ENCODE measurements around the gene CCT3. TPM values are rescaled to one million over a fixed set of nuclear protein-coding genes. Genes with fewer than 3 reads are reported as not detected.
A peak's percentile ranks its signal among the peaks of the same experiment; 100 is the strongest.

The CCT3 gene
- total RNA-seq, 3 donors from 2014 or later (not counting 1 experiment from before 2014, with no cell fraction given): 70.3 to 87.5 (median 79.8) TPM

DNA sequence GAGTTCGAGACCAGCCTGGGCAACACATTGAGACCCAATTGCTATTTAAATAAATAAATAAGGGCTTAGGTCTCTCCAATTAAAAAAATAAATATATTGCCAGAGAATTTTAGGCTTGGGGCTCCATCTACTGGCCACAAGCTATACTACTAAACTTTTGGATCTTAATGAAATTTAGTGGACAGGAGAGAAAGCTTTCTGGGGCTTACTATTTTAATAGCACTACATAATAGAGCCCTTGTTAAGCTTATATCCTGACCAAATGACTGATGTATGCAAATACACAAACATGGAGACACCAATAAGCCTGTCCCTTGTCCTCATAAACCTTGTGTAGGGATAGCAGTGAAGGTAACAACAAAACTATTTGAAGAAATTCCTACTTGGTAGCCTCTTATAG is 18.4 kb downstream of the CCT3 start:
- H3K4me1 ChIP-seq (ENCODE audit: control insufficient read depth, insufficient read depth, low read length): no peaks in the 10 kb centered on the region
- no peak overlapping the region for H3K27ac ChIP-seq (ENCODE audit: low read length)
- H3K27me3 ChIP-seq (ENCODE audit: control insufficient read depth, insufficient read depth, low read length): no peaks in the 10 kb centered on the region
- H3K4me3 Mint-ChIP-seq: no peak overlapping the region
- no peaks in the 10 kb centered on the region for H3K27me3 Mint-ChIP-seq (ENCODE audit: low read depth in 2 of 2)
- H3K4me3 ChIP-seq (ENCODE audit: low read length): no peak overlapping the region
- TF ChIP-seq, protein P1, sequence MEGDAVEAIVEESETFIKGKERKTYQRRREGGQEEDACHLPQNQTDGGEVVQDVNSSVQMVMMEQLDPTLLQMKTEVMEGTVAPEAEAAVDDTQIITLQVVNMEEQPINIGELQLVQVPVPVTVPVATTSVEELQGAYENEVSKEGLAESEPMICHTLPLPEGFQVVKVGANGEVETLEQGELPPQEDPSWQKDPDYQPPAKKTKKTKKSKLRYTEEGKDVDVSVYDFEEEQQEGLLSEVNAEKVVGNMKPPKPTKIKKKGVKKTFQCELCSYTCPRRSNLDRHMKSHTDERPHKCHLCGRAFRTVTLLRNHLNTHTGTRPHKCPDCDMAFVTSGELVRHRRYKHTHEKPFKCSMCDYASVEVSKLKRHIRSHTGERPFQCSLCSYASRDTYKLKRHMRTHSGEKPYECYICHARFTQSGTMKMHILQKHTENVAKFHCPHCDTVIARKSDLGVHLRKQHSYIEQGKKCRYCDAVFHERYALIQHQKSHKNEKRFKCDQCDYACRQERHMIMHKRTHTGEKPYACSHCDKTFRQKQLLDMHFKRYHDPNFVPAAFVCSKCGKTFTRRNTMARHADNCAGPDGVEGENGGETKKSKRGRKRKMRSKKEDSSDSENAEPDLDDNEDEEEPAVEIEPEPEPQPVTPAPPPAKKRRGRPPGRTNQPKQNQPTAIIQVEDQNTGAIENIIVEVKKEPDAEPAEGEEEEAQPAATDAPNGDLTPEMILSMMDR (IDR thresholded peaks at IDR 0.05): peak; percentile 58
- no peaks in the 10 kb centered on the region for H3K9me3 Mint-ChIP-seq
- intact Hi-C loops (cut with micrococcal nuclease): loop anchor here (5.0 kb wide), 1 partner anchor 172 kb away; no protein-coding TSS in a partner anchor
- H3K27ac Mint-ChIP-seq: no peak overlapping the region
- ATAC-seq: peak in 1 of 3 donors; percentile 24
- H3K36me3 ChIP-seq (ENCODE audit: control insufficient read depth, insufficient read depth, low read length): peaks cover 79% of the 10 kb centered on the region
- no CpG with 5 or more reads among the region's 1 CpG for WGBS (ENCODE audit: insufficient coverage)
- peaks cover 13% of the 10 kb centered on the region for H3K36me3 Mint-ChIP-seq
- H3K4me1 Mint-ChIP-seq: no peaks in the 10 kb centered on the region
- DNase-seq: peak in 1 of 2 donors; percentile 56
- H3K9me3 ChIP-seq (ENCODE audit: control insufficient read depth, insufficient read depth, low read length): no peaks in the 10 kb centered on the region

DNA sequence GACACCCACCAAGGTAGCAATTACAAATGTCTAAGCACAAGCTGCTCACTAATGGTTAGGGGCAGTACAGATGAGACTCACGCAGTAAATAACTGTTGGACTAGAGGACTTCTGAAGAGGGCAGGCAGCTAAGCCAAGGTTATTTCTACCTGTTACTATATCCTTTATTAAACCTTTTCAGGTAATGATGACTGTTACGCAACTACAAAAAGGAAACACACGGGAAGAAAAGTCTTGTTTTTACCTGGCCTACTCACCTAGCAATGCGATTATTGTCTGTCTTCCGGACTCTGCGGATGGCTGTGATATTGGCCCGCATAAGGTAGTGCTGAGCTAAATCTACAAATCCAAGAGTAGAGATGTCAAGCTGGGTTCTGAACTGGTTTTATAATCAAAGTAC is 21.2 kb downstream of the CCT3 start:
- Histone ChIP-seq H3K27ac (ENCODE audit: low read length) (no peak overlapping the region), H3K27me3 (ENCODE audit: control insufficient read depth, insufficient read depth, low read length) (no peaks in the 10 kb centered on the region), H3K36me3 (ENCODE audit: control insufficient read depth, insufficient read depth, low read length) (peaks cover 73% of the 10 kb centered on the region), H3K4me1 (ENCODE audit: control insufficient read depth, insufficient read depth, low read length) (no peaks in the 10 kb centered on the region), H3K4me3 (ENCODE audit: low read length) (no peak overlapping the region), H3K9me3 (ENCODE audit: control insufficient read depth, insufficient read depth, low read length) (no peaks in the 10 kb centered on the region)
- H3K9me3 Mint-ChIP-seq: no peaks in the 10 kb centered on the region
- no peak overlapping the region for H3K27ac Mint-ChIP-seq
- DNase-seq (no peak), ATAC-seq (no peak)
- intact Hi-C loops (cut with micrococcal nuclease): loop anchor here (5.0 kb wide), 1 partner anchor 170 kb away; no protein-coding TSS in a partner anchor
- H3K4me3 Mint-ChIP-seq: no peak overlapping the region
- WGBS (ENCODE audit: insufficient coverage): 95% methylated on average over 7 of the region's 7 CpGs
- H3K36me3 Mint-ChIP-seq: peaks cover 8% of the 10 kb centered on the region
- H3K27me3 Mint-ChIP-seq (ENCODE audit: low read depth in 2 of 2): no peaks in the 10 kb centered on the region
- TF ChIP-seq, protein P1 (IDR thresholded peaks at IDR 0.05): no peak
- no peaks in the 10 kb centered on the region for H3K4me1 Mint-ChIP-seq

DNA sequence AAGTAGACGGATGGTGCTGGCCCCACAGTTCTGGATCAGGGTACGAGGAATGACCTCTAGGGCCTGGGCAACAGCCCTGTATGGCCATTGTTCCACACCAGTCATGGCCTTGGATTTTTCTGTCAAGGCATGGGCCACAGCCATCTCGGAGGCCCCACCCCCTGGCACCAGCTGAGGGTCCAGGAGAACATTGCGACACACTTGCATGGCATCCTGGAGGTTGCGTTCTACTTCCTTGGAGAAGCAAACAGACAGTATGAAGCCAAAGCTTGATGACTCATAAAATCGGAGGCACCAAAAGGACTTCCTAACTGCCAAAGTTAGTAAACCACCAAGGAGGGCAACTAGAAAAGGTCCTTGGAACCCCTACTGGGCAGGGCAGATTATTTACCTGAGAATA is 27.1 kb downstream of the CCT3 start:
- Mint-ChIP-seq H3K9me3 (no peaks in the 10 kb centered on the region), H3K4me3 (no peak overlapping the region), H3K36me3 (peaks cover 14% of the 10 kb centered on the region), H3K27ac (no peak overlapping the region), H3K4me1 (no peaks in the 10 kb centered on the region), H3K27me3 (ENCODE audit: low read depth in 2 of 2) (no peaks in the 10 kb centered on the region)
- Histone ChIP-seq H3K4me3 (ENCODE audit: low read length) (no peak overlapping the region), H3K36me3 (ENCODE audit: control insufficient read depth, insufficient read depth, low read length) (peaks cover 62% of the 10 kb centered on the region), H3K9me3 (ENCODE audit: control insufficient read depth, insufficient read depth, low read length) (no peaks in the 10 kb centered on the region), H3K27me3 (ENCODE audit: control insufficient read depth, insufficient read depth, low read length) (no peaks in the 10 kb centered on the region), H3K27ac (ENCODE audit: low read length) (no peak overlapping the region), H3K4me1 (ENCODE audit: control insufficient read depth, insufficient read depth, low read length) (no peaks in the 10 kb centered on the region)
- ATAC-seq: no peak
- TF ChIP-seq, protein P1 (IDR thresholded peaks at IDR 0.05): no peak
- 84% methylated on average over 6 of the region's 6 CpGs for WGBS (ENCODE audit: insufficient coverage)
- intact Hi-C loops (cut with micrococcal nuclease): no loop called here
- no peak for DNase-seq

DNA sequence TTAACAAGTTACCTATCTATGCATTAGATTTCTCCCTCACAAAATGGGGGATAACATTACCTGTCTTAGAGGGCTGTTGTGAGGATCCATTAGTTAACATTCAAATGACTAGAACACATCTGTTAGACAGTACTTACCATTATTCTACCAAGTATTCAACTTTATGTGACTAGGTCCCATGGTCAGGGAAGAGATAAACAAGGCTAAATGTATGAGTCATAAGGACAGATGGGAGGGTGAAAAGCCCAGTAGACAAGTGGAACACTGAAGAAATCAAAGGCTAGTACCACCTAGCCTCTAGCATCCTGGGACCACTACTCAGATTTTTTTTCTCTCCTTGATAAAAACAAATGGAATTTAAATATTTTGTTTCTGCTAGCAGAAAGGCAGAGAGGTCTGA is 30.0 kb downstream of the CCT3 start:
- no peak for ATAC-seq
- Histone ChIP-seq H3K9me3 (ENCODE audit: control insufficient read depth, insufficient read depth, low read length) (no peaks in the 10 kb centered on the region), H3K4me1 (ENCODE audit: control insufficient read depth, insufficient read depth, low read length) (no peaks in the 10 kb centered on the region), H3K4me3 (ENCODE audit: low read length) (no peak overlapping the region), H3K27ac (ENCODE audit: low read length) (no peak overlapping the region), H3K36me3 (ENCODE audit: control insufficient read depth, insufficient read depth, low read length) (peaks cover 49% of the 10 kb centered on the region), H3K27me3 (ENCODE audit: control insufficient read depth, insufficient read depth, low read length) (no peaks in the 10 kb centered on the region)
- no peaks in the 10 kb centered on the region for H3K27me3 Mint-ChIP-seq (ENCODE audit: low read depth in 2 of 2)
- H3K27ac Mint-ChIP-seq: peak overlapping the region in 1 of 2 donors; percentile 15
- peaks cover 14% of the 10 kb centered on the region for H3K36me3 Mint-ChIP-seq
- no peak overlapping the region for H3K4me3 Mint-ChIP-seq
- DNase-seq: no peak
- H3K4me1 Mint-ChIP-seq: no peaks in the 10 kb centered on the region
- intact Hi-C loops (cut with micrococcal nuclease): no loop called here
- H3K9me3 Mint-ChIP-seq: no peaks in the 10 kb centered on the region
- TF ChIP-seq, protein P1 (IDR thresholded peaks at IDR 0.05): no peak
